ENCODE data around the gene MAN1A2. TPM values are rescaled to one million over a fixed set of nuclear protein-coding genes. Genes with fewer than 3 reads are reported as not detected.
"Not testable (repeated sequence)": the region's sequence is repeated elsewhere in the genome, so short reads cannot be mapped to it uniquely, and the experiment has no call there.

MAN1A2 gene
- polyA plus RNA-seq, 3 donors: 40.1 to 44.2 (median 41.5) TPM

DNA sequence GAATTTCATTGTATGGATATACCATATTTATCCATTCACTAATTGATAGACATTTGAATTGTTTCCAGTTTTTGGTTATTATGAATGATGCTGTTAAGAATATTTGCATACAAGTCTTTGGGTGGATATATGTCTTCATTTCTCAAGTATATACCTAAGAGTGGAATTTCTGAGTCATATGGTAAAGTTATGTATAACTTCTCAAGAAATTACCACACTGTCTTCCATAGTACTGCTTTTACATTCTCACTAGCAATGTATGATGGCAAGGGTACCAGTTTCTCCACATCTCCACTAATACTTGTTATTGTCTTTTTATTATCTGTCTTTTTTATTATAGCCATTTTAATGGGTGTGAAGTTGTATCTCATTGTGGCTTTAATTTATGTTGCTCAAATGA is 164.0 kb downstream of the MAN1A2 start:
- DNase-seq (ENCODE audit: extremely low read depth in 1 of 11, low read depth in 9 of 11, low spot score in 4 of 11): no peak

DNA sequence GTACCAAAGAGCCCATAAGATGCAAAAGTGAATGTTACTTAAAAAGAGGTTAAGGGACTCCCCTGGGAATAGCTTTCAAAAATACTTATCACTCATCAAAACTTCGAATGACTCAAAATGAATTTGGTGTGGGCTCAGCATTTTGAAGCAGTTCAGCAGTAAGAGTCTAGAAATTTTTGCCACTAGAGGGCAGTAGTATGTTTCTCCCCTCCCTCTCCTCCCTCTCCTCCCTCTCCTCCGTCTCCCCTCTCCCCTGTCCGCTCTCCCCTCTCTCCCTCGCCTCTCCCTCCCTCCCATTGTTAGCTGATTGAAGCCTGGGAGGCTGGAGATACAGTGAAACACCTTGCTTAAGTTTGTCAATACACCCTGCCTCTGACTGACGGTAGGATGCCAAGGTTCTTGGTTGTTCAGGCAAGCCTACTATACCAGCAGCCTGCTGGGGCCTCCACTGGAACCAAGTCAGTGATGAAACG is 167.8 kb downstream of the MAN1A2 start:
- DNase-seq (ENCODE audit: extremely low read depth in 1 of 11, low read depth in 9 of 11, low spot score in 4 of 11): peak; percentile 17 to 45 (median 35)

DNA sequence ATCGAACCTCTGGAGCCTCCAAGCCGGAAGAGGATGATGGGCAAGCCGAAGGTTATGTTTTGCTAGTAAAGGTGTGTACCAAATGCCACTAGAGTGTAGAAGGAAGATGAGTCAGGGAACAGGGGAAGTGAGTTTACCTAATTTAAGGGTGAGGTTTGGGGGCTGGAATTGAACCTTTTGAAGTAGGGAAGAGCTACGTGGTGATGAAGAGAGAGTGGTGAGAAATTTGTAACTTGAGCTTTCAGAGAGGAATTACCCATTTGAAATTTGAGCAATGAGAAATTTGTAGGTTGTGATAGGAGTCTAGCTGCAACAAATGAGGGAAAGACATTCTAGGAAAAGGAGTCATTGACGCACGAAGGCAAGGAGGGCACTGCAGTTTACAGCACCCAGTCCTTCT is 168.6 kb downstream of the MAN1A2 start:
- no peak for DNase-seq (ENCODE audit: extremely low read depth in 1 of 11, low read depth in 9 of 11, low spot score in 4 of 11)

DNA sequence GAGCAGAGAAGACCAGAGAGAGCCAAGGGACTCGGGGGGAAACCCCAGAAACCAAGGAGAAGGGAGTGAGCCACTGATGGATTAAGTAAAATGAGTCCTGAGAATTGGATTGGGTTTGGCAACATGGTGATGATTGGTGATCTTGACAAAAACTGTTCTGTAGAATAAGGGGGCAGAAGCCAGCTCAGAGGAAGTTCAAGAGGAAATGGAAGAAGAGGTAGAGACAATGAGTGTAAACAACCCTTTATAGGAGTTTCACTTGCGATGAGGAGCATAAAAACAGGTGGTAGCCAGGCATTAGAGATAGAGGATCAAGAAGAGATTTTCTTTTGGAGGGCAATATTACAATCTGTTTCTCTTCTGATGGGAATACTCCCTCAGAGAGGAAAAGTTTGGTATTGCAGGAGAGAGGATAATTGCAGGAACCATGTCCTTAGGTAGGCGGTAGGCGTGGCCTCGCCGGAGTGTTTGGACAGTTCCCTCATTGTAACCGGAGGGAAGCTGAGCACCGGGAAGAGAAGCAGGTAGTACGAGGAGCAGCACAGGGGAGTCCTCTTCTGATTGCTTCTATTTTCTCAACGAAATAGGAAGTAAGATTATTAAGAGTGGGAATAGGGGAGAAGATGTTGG is 170.2 kb downstream of the MAN1A2 start:
- no peak for DNase-seq (ENCODE audit: extremely low read depth in 1 of 11, low read depth in 9 of 11, low spot score in 4 of 11)

DNA sequence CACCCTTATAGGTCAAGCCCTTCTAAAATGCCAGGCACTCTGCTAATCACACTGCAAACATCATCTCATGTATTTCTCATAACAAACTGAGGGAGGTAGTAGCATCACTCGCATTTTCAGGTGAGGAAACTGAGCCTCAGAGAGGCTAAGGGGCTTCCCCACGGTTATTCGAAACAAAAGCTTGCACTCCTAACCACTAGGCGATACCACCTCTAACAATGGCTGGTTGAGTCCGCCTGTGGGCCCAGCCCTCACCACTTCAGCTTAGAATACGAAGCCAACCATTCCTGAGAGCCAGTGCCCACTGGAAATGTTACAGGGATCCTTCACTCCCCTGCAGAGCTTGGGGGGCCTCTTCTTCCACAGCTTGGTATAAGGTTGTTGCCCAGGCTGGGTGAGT is 173.3 kb downstream of the MAN1A2 start:
- no peak for DNase-seq (ENCODE audit: extremely low read depth in 1 of 11, low read depth in 9 of 11, low spot score in 4 of 11)

DNA sequence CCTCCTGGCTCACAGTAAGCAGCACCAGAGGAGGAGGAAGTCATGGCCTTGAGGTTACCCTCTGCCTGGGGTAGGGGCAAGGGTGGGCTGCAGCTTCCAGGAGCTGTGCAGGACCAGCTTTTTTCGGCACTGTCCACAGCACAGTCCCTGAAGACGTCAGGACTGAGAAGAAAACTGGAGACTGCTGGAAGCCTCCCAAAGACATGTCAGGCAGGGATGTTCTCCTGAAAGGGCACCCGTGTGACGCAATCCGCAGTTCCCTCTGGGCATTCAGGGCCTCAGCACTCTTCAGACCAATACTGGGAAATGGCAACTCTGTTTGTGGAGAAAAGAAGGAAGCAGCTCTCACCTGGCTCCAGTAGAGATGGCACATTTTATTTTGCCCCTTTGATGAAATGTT is 173.8 kb downstream of the MAN1A2 start:
- no peak for DNase-seq (ENCODE audit: extremely low read depth in 1 of 11, low read depth in 9 of 11, low spot score in 4 of 11)

DNA sequence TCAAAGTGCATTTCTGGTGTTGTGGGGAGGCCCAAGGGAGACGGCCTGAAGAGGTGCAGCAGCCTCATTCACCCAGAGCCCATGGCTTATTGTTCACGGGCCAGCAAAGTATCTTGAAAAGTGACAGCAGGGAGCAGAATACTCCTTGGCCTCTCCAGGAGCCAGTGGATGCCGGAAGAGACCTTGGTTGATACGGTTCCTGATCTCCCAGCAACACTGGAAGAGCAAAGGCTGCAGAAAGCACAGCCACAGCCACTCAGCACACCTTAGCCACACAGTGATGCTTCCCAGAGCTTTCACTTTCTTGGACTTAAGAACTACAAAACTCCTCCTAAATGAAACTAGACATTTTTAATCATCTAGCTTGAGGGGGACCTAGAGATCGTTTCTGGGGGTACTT is 174.3 kb downstream of the MAN1A2 start:
- no peak for DNase-seq (ENCODE audit: extremely low read depth in 1 of 11, low read depth in 9 of 11, low spot score in 4 of 11)

DNA sequence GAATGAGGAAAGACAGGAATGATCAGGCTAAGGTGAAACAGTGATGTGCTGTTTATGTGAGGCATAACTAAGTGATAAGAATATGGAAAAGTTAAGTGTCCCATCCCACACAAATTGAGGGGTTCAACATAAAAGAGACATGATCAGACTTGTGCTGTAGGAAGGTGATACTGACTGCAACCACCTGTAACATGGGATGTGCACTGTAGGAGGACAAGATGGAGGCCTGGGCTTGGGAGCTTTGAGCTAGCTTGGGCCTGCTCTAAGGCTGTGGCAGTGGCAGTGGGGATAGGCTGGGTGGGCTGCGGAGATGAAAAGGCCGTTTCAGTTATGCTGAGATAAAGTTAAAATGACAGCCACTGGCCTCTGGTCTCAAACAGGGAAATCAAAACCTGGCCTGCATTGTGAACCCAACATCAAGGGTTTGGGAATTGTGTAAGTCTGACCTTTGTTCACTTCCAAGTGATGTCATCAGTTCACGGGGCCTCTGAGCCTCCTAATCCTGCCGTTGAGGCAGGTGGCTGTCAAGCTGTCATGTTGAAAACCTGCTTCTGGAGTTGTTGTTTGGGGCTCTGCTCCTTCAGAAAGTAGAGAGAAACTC is 177.4 kb downstream of the MAN1A2 start:
- DNase-seq (ENCODE audit: extremely low read depth in 1 of 11, low read depth in 9 of 11, low spot score in 4 of 11): no peak

DNA sequence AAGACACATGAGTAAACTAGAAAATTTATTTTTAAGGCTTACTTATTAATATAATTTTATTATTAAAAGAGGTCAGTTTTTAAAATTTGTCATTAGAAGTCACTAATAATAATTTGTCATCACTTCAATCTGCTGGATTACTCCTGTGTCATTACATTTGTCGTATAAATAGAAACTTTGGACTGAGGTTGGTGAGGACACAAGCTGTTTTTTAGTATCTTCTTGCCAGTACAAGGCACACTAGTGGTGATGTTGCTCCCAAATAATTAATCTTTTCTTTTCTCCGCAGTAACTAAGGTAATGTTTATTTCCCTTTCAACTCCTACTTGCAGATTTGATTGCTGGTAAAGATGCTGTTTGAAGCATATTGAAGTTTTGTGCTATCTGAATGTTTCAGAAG is 179.2 kb downstream of the MAN1A2 start:
- no peak for DNase-seq (ENCODE audit: extremely low read depth in 1 of 11, low read depth in 9 of 11, low spot score in 4 of 11)

DNA sequence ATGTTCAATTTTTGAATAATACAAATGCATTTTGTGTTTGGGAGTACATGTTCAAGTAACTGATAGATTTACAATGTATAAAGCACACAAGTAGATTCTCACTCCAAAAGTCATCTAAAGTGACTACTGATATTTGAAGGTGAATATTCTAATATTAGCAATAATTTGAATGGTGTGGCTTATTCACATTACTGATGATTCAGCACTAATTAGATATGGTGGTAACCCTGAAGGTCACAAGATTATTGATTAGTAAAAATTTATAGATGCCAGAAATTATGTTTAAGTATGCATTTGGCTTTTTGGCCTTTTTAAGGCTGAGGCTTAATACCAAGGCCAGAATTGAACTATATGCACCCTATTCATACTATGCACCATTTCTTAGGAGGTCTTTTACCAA is 186.2 kb downstream of the MAN1A2 start:
- DNase-seq (ENCODE audit: extremely low read depth in 1 of 11, low read depth in 9 of 11, low spot score in 4 of 11): no peak

DNA sequence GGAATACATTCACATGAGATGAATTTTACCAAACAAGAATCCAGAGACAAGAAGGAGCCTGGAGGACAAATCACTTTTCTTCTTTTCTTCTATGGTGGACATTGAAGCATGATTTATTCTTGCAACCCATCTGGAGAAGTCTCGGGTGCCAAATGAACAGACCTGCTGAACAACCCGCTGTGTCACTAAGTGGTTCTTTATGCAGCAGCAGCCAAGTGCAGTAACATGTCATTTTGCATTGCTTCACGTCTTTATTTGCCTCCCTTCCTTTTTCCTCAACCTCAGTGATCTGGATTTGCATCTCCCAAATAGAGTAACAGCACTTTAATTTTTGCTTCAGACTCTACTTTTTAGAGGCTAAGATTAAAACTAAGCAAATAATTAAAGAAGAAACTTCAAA is 188.6 kb downstream of the MAN1A2 start:
- no peak for DNase-seq (ENCODE audit: extremely low read depth in 1 of 11, low read depth in 9 of 11, low spot score in 4 of 11)

DNA sequence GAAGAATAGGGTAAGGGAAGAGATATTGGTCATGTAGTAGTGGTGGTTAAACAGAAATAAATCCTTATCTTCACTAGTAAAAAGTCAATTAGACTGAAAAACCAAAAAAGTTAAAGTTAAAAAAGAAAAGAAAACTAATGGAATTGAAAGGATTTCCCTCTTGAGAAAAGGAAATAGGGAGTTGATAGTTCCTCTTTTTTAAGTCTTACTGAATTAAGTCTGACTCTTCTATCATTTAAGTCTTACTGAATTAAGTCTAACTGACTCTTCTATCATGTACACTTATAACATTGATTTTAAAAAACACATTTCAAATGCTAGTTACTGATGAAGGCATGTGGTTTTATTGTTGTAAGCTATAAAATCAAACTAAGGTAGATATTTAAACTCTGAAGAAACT is 189.1 kb downstream of the MAN1A2 start:
- DNase-seq (ENCODE audit: extremely low read depth in 1 of 11, low read depth in 9 of 11, low spot score in 4 of 11): no peak

DNA sequence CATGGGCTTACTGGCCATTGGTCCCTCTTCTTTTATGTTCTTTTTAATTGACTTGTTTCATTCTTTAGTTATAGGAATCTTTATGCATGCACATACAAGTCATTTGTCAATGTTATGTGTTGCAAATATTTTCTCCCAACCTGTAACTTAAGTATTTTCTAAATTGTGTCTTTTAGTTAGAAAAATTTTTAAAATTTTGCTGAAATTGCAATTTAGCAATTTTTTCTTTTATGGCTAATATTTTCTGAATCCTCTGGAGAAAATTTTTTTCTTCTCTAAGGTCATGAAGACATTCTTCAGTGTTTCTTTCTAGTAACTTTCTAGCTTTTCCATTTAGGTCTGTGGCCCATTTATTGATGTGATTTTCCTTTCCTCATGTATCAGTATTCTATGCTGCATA is 189.7 kb downstream of the MAN1A2 start:
- DNase-seq (ENCODE audit: extremely low read depth in 1 of 11, low read depth in 9 of 11, low spot score in 4 of 11): no peak

DNA sequence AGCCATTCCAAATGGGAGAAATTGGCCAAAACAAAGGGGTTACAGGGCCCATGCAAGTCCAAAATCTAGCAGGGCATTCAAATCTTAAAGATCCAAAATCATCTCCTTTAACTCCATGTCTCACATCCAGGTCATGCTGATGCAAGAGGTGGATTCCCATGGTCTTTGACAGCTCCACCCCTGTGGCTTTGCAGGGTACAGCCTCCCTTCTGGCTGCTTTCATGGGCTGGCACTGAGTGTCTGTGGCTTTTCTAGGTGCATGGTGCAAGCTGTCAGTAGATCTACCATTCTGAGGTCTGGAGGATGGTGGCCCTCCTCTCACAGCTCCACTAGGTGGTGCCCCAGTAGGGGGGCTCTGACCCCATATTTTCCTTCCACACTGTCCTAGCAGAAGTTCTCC is 191.2 kb downstream of the MAN1A2 start:
- not testable (repeated sequence) for DNase-seq (ENCODE audit: extremely low read depth in 1 of 11, low read depth in 9 of 11, low spot score in 4 of 11)

DNA sequence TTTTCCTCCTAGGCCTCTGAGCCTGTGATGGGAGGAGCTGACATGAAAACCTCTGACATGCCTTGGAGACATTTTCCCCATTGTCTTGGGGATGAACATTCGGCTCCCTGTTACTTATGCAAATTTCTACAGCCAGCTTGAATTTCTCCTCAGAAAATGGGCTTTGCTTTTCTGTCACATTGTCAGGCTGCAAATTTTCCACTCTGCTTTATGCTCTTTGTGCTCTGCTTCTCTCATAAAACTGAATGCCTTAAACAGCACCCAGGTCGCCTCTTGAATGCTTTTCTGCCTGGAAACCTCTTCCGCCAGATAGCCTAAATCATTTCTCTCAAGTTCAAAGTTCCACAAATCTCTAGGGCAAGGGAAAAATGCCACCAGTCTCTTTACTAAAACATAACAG is 191.9 kb downstream of the MAN1A2 start:
- DNase-seq (ENCODE audit: extremely low read depth in 1 of 11, low read depth in 9 of 11, low spot score in 4 of 11): no peak

DNA sequence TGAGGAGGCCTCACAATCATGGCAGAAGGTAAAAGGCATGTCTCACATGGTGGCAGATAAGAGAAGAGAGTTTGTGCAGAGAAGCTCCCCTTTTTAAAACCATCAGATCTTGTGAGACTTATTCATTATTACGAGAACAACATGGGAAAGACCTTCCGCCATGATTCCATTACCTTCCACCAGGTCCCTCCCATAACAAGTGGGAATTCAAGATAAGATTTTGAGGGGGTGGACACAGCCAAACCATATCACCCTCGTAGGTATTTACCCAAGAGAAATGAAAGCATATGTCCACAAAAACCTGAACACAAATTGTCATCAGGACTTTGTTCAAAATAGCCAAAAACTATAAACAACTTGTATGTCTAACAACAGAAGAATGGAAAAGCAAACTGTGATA is 192.7 kb downstream of the MAN1A2 start:
- no peak for DNase-seq (ENCODE audit: extremely low read depth in 1 of 11, low read depth in 9 of 11, low spot score in 4 of 11)

DNA sequence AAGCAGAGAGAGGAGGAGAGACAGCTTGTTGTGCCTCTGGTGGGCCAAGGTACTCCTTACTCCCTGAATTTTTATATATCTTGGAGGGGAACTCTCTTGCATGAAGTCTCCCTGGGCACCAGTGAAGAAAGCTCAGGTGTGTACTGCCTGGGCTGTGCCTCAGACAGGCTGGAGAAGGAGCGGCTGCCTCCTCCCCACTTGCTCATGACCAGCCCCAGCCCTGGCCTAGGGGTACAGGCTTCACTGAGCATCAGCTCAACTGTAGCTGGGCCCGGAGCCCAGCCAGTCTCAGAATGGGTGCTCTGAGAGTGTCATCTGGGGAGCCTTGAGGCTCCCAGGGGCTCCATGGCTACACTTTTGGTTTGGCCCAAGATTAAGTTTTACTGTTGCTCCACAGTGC is 193.8 kb downstream of the MAN1A2 start:
- no peak for DNase-seq (ENCODE audit: extremely low read depth in 1 of 11, low read depth in 9 of 11, low spot score in 4 of 11)

DNA sequence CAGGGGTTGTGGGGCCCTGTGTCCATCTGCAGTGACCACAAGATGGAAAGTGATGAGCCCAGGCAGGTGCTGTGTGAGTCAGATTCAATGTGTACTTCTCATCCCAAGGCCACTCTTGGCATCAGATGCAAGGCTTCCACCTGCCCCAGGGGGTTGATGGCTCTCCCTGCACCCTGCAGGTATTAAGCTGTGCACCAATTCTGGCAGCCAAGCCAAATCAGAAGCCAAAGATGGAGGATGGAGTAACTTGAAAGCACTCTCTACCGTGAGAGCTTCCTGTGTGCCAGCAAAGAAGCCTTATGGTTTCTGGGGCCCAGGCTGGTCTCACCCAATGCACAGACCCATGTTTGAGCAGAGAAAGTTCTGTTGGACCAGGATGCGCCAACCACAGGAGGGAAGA is 194.3 kb downstream of the MAN1A2 start:
- no peak for DNase-seq (ENCODE audit: extremely low read depth in 1 of 11, low read depth in 9 of 11, low spot score in 4 of 11)

DNA sequence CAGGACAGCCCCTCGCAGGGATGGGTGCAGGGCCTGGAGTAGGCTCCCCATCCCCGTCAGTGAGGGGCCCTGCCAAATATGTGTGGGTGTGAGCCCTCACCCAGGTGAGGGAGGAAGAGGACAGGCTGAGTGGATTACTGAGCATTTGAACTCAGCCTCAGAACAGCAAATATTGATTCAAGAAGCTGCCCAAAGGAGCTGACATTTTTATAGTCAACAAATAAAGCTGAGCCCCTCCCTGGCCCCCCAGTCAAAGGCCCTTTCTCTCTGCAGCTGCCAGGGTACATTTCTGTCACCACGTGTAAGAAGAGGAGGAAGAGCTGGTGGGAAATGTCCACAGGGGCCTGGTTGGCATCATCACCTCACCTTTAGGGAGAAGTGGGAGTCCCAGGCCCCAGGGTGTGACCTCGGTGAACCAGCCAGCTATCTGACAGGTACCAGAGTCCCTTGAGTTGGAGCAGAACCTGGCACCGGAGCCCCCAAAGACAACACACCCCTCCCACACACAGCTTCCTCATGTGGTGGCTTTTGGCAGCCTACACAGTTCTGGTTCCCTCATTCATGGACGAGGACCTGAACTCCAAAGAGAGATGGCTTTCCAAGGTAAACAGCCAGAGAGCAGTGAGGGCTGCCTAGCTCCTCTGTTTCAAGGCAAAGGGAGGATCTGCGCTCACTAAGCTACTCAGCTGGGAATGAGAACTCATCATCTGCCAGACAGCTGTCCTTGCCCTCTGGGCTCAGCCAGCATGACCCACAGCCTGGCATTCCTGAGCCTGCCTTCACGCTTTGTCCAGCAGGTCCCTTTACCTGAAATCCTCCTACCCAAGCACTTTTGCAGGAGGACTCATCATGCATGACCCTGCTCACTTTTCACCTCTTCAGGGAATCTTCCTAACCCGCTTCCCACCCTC is 195.6 kb downstream of the MAN1A2 start:
- no peak for DNase-seq (ENCODE audit: extremely low read depth in 1 of 11, low read depth in 9 of 11, low spot score in 4 of 11)

DNA sequence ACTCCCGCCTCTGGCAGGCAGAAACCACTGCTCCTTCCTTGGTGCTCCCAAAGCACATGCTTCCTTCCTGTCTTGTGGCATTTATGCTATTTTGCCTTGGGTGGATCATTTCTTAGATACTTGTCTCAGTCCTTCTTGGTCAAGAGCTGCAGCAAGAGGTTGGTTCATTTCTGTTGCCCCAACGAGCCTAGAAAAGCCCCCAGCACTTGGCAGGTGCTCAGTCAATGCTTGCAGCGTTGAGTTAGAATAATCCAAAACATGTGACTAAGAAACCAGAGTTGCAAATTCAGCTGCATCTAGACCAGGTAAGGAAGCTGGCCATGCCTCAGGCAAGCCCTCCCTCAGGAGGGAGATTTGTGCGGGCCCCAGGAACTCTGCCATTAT is 196.2 kb downstream of the MAN1A2 start:
- no peak for DNase-seq (ENCODE audit: extremely low read depth in 1 of 11, low read depth in 9 of 11, low spot score in 4 of 11)

All from renal cortex interstitium (tissue), 11 donors.